Measurements from ENCODE around the gene BCL2.

- TF ChIP-seq, protein P1, sequence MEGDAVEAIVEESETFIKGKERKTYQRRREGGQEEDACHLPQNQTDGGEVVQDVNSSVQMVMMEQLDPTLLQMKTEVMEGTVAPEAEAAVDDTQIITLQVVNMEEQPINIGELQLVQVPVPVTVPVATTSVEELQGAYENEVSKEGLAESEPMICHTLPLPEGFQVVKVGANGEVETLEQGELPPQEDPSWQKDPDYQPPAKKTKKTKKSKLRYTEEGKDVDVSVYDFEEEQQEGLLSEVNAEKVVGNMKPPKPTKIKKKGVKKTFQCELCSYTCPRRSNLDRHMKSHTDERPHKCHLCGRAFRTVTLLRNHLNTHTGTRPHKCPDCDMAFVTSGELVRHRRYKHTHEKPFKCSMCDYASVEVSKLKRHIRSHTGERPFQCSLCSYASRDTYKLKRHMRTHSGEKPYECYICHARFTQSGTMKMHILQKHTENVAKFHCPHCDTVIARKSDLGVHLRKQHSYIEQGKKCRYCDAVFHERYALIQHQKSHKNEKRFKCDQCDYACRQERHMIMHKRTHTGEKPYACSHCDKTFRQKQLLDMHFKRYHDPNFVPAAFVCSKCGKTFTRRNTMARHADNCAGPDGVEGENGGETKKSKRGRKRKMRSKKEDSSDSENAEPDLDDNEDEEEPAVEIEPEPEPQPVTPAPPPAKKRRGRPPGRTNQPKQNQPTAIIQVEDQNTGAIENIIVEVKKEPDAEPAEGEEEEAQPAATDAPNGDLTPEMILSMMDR (IDR thresholded peaks at IDR 0.05), result no peak
- TF ChIP-seq ZFX (IDR thresholded peaks at IDR 0.05; ENCODE audit: borderline replicate concordance), result no peak
These were observed 131.6 kb downstream of the BCL2 start for GRCh38 chr18:63187791-63188460.
